ENCODE data around the gene TSKU.

Gene TSKU

GRCh38 chr11:76761718-76762355 is 21.3 kb upstream of the TSKU start:
- intact Hi-C loops (cut with DNase I; ENCODE audit: low total_unique reads), result no loop called here
- Histone ChIP-seq H3K27me3 (no peaks in the 10 kb centered on the region), H3K9me3 (no peaks in the 10 kb centered on the region), H3K4me1 (peaks cover 0 to 11% (median 9%) of the 10 kb centered on the region in 4 donors), H3K27ac (no peak overlapping the region), H3K36me3 (no peaks in the 10 kb centered on the region), H3K4me3 (no peak overlapping the region)
- DNase-seq, result peak in 1 of 2 donors; percentile 49
- no peak for TF ChIP-seq CTCF (IDR thresholded peaks at IDR 0.05)

- intact Hi-C loops (cut with DNase I; ENCODE audit: low total_unique reads), result no loop called here
- Histone ChIP-seq H3K27me3 (no peaks in the 10 kb centered on the region), H3K9me3 (no peaks in the 10 kb centered on the region), H3K4me3 (no peak overlapping the region), H3K4me1 (peaks cover 0 to 11% (median 9%) of the 10 kb centered on the region in 4 donors), H3K27ac (no peak overlapping the region), H3K36me3 (no peaks in the 10 kb centered on the region)
- no peak for TF ChIP-seq CTCF (IDR thresholded peaks at IDR 0.05)
- peak in 1 of 2 donors; percentile 10 for DNase-seq
Observed at GRCh38 chr11:76762356-76762752, 20.8 kb upstream of the TSKU start.

- TF ChIP-seq CTCF (IDR thresholded peaks at IDR 0.05), result no peak
- H3K27ac ChIP-seq, result no peak overlapping the region
- intact Hi-C loops (cut with DNase I; ENCODE audit: low total_unique reads), result no loop called here
- no peaks in the 10 kb centered on the region for H3K9me3 ChIP-seq
- DNase-seq, result no peak
- peaks cover 0 to 15% (median 11%) of the 10 kb centered on the region in 4 donors for H3K4me1 ChIP-seq
- no peak overlapping the region for H3K4me3 ChIP-seq
- H3K27me3 ChIP-seq, result no peaks in the 10 kb centered on the region
- H3K36me3 ChIP-seq, result no peaks in the 10 kb centered on the region
Observed at GRCh38 chr11:76762867-76763572, 20.1 kb upstream of the TSKU start.

GRCh38 chr11:76763573-76764346 is 19.4 kb upstream of the TSKU start:
- TF ChIP-seq CTCF (IDR thresholded peaks at IDR 0.05), result no peak
- Histone ChIP-seq H3K27ac (no peak overlapping the region), H3K4me3 (no peak overlapping the region), H3K27me3 (no peaks in the 10 kb centered on the region), H3K9me3 (no peaks in the 10 kb centered on the region), H3K4me1 (peaks cover 0 to 22% (median 15%) of the 10 kb centered on the region in 4 donors), H3K36me3 (no peaks in the 10 kb centered on the region)
- intact Hi-C loops (cut with DNase I; ENCODE audit: low total_unique reads), result no loop called here
- DNase-seq, result peak in 1 of 2 donors; percentile 56

GRCh38 chr11:76764941-76765665 is 18.1 kb upstream of the TSKU start:
- intact Hi-C loops (cut with DNase I; ENCODE audit: low total_unique reads), result no loop called here
- H3K9me3 ChIP-seq, result no peaks in the 10 kb centered on the region
- H3K27me3 ChIP-seq, result no peaks in the 10 kb centered on the region
- H3K27ac ChIP-seq, result no peak overlapping the region
- peak in 1 of 2 donors; percentile 53 for DNase-seq
- no peak for TF ChIP-seq CTCF (IDR thresholded peaks at IDR 0.05)
- peaks cover 0 to 35% (median 27%) of the 10 kb centered on the region in 4 donors for H3K4me1 ChIP-seq
- no peaks in the 10 kb centered on the region for H3K36me3 ChIP-seq
- no peak overlapping the region for H3K4me3 ChIP-seq
